Neural progenitor cell (in vitro differentiated cells): ENCODE data around the gene TGM5. TPM values are rescaled to one million over a fixed set of nuclear protein-coding genes. Genes with fewer than 3 reads are reported as not detected.

ENCODE experiments used
- DNase-seq: peaks from one replicate; pipeline ENCODE4 v3.0.0-alpha.2; 2016; ENCODE audit warnings: low spot score
- H2AFZ ChIP-seq: fragments of 200-600 bp; sonication (generic); replicated peaks from 2 replicates; pipeline ENCODE4 v1.6.1; 2016; ENCODE audit warnings: antibody characterized with exemption
- H3F3A ChIP-seq: fragments of 200-600 bp; sonication (generic); 2 replicates; pipeline ENCODE4 v1.6.1; 2016; ENCODE audit warnings: antibody characterized with exemption, low read depth
- H3K27ac ChIP-seq: fragments of 200-600 bp; sonication (generic); 2 replicates; pipeline ENCODE4 v1.5.1; 2016; ENCODE audit warnings: mild to moderate bottlenecking
- H3K27me3 ChIP-seq: fragments of 200-600 bp; sonication (generic); 2 replicates; pipeline ENCODE4 v1.6.1; 2016; ENCODE audit warnings: mild to moderate bottlenecking, moderate library complexity
- H3K36me3 ChIP-seq: fragments of 200-600 bp; sonication (generic); 2 replicates; pipeline ENCODE4 v1.5.1; 2016
- H3K4me1 ChIP-seq: fragments of 200-600 bp; sonication (generic); 2 replicates; pipeline ENCODE4 v1.6.1; 2016; ENCODE audit warnings: mixed run types
- H3K4me2 ChIP-seq: fragments of 200-600 bp; sonication (generic); 2 replicates; pipeline ENCODE4 v1.6.1; 2016
- H3K4me3 ChIP-seq: fragments of 200-600 bp; sonication (generic); 2 replicates; pipeline ENCODE4 v1.5.1; 2016
- H3K79me2 ChIP-seq: fragments of 200-600 bp; sonication (generic); 2 replicates; pipeline ENCODE4 v1.6.1; 2016; ENCODE audit warnings: low read depth
- H3K9ac ChIP-seq: fragments of 200-600 bp; sonication (generic); 2 replicates; pipeline ENCODE4 v1.6.1; 2016
- H3K9me3 ChIP-seq: fragments of 200-600 bp; sonication (generic); 2 replicates; pipeline ENCODE4 v1.5.1; 2016; ENCODE audit warnings: low read depth
- H4K20me1 ChIP-seq: fragments of 200-600 bp; sonication (generic); 2 replicates; pipeline ENCODE4 v1.6.1; 2016; ENCODE audit warnings: low read depth
- H3K27ac Mint-ChIP-seq: 3 replicates; pipeline ENCODE4 v1.8.0; 2021; ENCODE audit warnings: mixed read lengths
- H3K27me3 Mint-ChIP-seq: 2 replicates; pipeline ENCODE4 v1.8.0; 2022; ENCODE audit warnings: low read depth, mild to moderate bottlenecking, inconsistent platforms, moderate library complexity, mixed read lengths; ENCODE audit not compliant: insufficient read depth
- H3K36me3 Mint-ChIP-seq: 3 replicates; pipeline ENCODE4 v1.8.0; 2021; ENCODE audit warnings: mixed read lengths
- H3K4me1 Mint-ChIP-seq: 3 replicates; pipeline ENCODE4 v1.8.0; 2021; ENCODE audit warnings: mixed read lengths
- H3K4me3 Mint-ChIP-seq: 3 replicates; pipeline ENCODE4 v1.8.0; 2021; ENCODE audit warnings: mild to moderate bottlenecking, moderate library complexity, mixed read lengths
- H3K9me3 Mint-ChIP-seq: 3 replicates; pipeline ENCODE4 v1.8.0; 2020; ENCODE audit warnings: mixed read lengths
- CTCF ChIP-seq: fragments of 200-600 bp; sonication (generic); IDR thresholded peaks from 2 replicates; pipeline ENCODE4 v1.5.1; 2017; ENCODE audit warnings: antibody characterized with exemption, mild to moderate bottlenecking
- EZH2 ChIP-seq: fragments of 200-600 bp; sonication (generic); IDR thresholded peaks from 2 replicates; pipeline ENCODE4 v1.6.1; 2017; ENCODE audit warnings: antibody characterized with exemption, mild to moderate bottlenecking, moderate library complexity
- EZH2phosphoT487 ChIP-seq: fragments of 200-600 bp; sonication (generic); IDR thresholded peaks from 2 replicates; pipeline ENCODE4 v1.6.1; 2017; ENCODE audit warnings: antibody characterized with exemption
- total RNA-seq: library from RNA; depleted of rRNA; stranded (reverse); fragments of >200 nt; gene quantifications from 2 replicates; pipeline ENCODE4 v1.2.3, GENCODE V29; 2015; ENCODE audit warnings: low replicate concordance

TGM5 gene
- total RNA-seq, 1 donor from 2014 or later = not detected

GRCh38 chr15:43277901-43278300 is 11.2 kb upstream of the TGM5 start:
- no peak for DNase-seq
- no peak overlapping the region for H3K9ac ChIP-seq
- H4K20me1 ChIP-seq = no peaks in the 10 kb centered on the region
- no peak for TF ChIP-seq CTCF
- H3K27me3 Mint-ChIP-seq = peaks cover 5% of the 10 kb centered on the region
- H3K9me3 Mint-ChIP-seq = no peaks in the 10 kb centered on the region
- no peaks in the 10 kb centered on the region for H3K27me3 ChIP-seq
- no peak overlapping the region for H3K27ac Mint-ChIP-seq
- no peak overlapping the region for H3K4me2 ChIP-seq
- H2AFZ ChIP-seq = no peak overlapping the region
- H3K36me3 Mint-ChIP-seq = no peaks in the 10 kb centered on the region
- no peak overlapping the region for H3K27ac ChIP-seq
- no peaks in the 10 kb centered on the region for H3K9me3 ChIP-seq
- H3K4me3 ChIP-seq = no peak overlapping the region
- no peaks in the 10 kb centered on the region for H3K79me2 ChIP-seq
- H3K4me1 Mint-ChIP-seq = no peaks in the 10 kb centered on the region
- H3K36me3 ChIP-seq = no peaks in the 10 kb centered on the region
- H3K4me1 ChIP-seq = no peaks in the 10 kb centered on the region
- H3K4me3 Mint-ChIP-seq = no peak overlapping the region
- no peaks in the 10 kb centered on the region for H3F3A ChIP-seq

- Mint-ChIP-seq H3K4me3 (no peak overlapping the region), H3K4me1 (no peaks in the 10 kb centered on the region)
- DNase-seq = no peak
These were observed 10.6 kb upstream of the TGM5 start for GRCh38 chr15:43277231-43277823.

GRCh38 chr15:43276563-43277200 is 10.0 kb upstream of the TGM5 start:
- H4K20me1 ChIP-seq = no peaks in the 10 kb centered on the region
- no peak overlapping the region for H3K4me3 ChIP-seq
- Mint-ChIP-seq H3K4me1 (no peaks in the 10 kb centered on the region), H3K27ac (no peak overlapping the region), H3K9me3 (no peaks in the 10 kb centered on the region), H3K27me3 (peaks cover 5% of the 10 kb centered on the region), H3K36me3 (no peaks in the 10 kb centered on the region), H3K4me3 (no peak overlapping the region)
- H3F3A ChIP-seq = no peaks in the 10 kb centered on the region
- no peak overlapping the region for H3K9ac ChIP-seq
- no peak overlapping the region for H2AFZ ChIP-seq
- no peak overlapping the region for H3K4me2 ChIP-seq
- H3K9me3 ChIP-seq = no peaks in the 10 kb centered on the region
- no peak for DNase-seq
- TF ChIP-seq CTCF (no peak), EZH2phosphoT487 (no peak), EZH2 (no peak)
- no peaks in the 10 kb centered on the region for H3K79me2 ChIP-seq
- H3K27me3 ChIP-seq = no peaks in the 10 kb centered on the region
- H3K4me1 ChIP-seq = no peaks in the 10 kb centered on the region
- H3K27ac ChIP-seq = no peak overlapping the region
- H3K36me3 ChIP-seq = peaks cover 3% of the 10 kb centered on the region

More at GRCh38 chr15:43277231-43277823, 10.6 kb upstream of the TGM5 start:
- Histone ChIP-seq H3K4me1 (no peaks in the 10 kb centered on the region), H3K27me3 (no peaks in the 10 kb centered on the region), H3K4me2 (no peak overlapping the region), H3K36me3 (no peaks in the 10 kb centered on the region), H3K27ac (no peak overlapping the region), H3K79me2 (no peaks in the 10 kb centered on the region), H2AFZ (no peak overlapping the region), H3K9ac (no peak overlapping the region), H3K4me3 (no peak overlapping the region), H3K9me3 (no peaks in the 10 kb centered on the region), H4K20me1 (no peaks in the 10 kb centered on the region), H3F3A (no peaks in the 10 kb centered on the region)
- no peaks in the 10 kb centered on the region for H3K9me3 Mint-ChIP-seq
- TF ChIP-seq CTCF = no peak
- TF ChIP-seq EZH2 = no peak
- no peak for TF ChIP-seq EZH2phosphoT487
- H3K27me3 Mint-ChIP-seq = peaks cover 5% of the 10 kb centered on the region
- no peaks in the 10 kb centered on the region for H3K36me3 Mint-ChIP-seq
- no peak overlapping the region for H3K27ac Mint-ChIP-seq
